Embryonic facial prominence (tissue), 1 donor: ENCODE results near the gene TMEM47.
A peak's percentile ranks its signal among the peaks of the same experiment; 100 is the strongest.

Experiments used
- DNase-seq: peaks from one replicate; pipeline ENCODE4 v3.0.0-alpha.2; 2016; ENCODE audit errors: extremely low spot score

Gene TMEM47

GRCh38 chrX:34656842-34657725 lies at the start of gene TMEM47:
Gene TMEM47 (minus strand): TSS chrX:34657285. CDS start chrX:34657029, 256 bp downstream.
- no peak for DNase-seq

DNA sequence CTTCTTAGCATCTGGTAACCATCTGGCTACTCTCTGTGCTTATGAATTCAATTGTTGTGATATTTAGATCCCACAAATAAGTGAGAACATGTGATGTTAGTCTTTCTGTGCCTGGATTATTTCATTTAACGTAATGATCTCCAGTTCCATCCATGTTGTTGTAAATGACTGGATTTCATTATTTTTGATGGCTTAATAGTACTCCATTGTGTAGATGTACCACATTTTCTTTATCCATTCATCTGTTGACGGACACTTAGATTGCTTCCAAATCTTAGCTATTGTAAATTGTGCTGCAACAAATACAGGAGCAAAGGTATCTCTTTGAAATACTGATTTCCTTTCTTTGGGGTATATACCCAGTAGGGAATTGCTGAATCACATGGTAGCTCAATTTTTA lies 30.0 kb upstream of the TMEM47 start:
- no peak for DNase-seq

DNA sequence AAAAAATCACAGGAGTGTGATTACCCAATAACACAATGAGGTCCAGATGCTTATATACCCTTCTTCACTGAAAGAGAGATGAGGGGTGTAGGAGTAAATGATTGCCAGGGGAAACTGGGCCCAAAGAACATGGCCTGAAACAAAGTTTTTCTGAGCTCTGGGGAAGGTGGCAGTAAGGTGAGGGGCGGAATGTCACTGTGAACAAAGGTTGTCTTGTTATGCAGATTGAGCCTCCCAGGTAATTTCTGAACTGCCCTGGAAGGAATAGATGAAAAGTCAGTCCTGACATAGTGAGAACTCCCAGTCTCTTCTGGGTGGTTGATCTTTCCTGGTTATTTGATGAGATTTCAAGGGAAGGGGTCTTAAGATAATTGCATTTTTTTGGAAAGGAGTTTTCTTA lies 2.5 kb upstream of the TMEM47 start:
- no peak for DNase-seq

DNA sequence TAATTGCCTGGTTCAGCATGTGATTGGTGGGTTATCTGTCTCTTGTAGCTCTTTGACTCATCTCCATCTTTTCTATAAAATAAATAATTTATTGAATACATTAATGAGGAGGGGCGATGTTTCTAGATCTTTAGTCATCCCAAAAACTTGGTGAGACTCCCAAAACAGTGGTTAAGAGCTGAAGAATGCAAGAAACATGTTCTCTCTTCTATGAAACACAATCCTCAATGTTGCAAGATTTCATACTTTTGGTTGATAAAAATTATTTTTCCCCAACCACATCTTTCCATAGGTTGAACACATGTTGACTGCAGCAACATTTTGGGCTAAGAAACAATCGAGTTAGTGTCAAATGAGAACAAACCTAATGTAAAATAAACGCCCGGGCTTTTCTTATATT lies 1.2 kb upstream of the TMEM47 start:
- DNase-seq, result no peak

- DNase-seq, result no peak
These were observed 613 bp upstream of the TMEM47 start for GRCh38 chrX:34657726-34658070.

DNA sequence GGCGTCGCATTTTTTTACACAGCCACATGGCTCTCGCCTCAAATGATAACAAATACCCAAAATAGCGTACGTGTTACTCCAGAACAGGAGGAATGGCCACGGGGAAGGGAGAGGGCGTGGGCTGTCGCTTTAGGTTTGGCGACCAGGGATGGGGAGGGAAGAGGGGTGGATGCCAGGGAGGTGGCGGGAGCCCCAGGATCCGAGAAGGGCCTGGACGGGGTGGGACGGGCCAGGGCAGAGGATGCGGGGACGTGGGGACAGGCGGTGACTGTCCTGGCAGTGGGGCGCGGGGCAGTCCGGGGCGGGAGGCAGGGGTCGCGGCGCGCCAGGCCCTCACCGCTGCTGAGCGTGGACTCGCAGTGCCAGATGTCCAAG lies 631 bp downstream of the TMEM47 start:
- no peak for DNase-seq

DNA sequence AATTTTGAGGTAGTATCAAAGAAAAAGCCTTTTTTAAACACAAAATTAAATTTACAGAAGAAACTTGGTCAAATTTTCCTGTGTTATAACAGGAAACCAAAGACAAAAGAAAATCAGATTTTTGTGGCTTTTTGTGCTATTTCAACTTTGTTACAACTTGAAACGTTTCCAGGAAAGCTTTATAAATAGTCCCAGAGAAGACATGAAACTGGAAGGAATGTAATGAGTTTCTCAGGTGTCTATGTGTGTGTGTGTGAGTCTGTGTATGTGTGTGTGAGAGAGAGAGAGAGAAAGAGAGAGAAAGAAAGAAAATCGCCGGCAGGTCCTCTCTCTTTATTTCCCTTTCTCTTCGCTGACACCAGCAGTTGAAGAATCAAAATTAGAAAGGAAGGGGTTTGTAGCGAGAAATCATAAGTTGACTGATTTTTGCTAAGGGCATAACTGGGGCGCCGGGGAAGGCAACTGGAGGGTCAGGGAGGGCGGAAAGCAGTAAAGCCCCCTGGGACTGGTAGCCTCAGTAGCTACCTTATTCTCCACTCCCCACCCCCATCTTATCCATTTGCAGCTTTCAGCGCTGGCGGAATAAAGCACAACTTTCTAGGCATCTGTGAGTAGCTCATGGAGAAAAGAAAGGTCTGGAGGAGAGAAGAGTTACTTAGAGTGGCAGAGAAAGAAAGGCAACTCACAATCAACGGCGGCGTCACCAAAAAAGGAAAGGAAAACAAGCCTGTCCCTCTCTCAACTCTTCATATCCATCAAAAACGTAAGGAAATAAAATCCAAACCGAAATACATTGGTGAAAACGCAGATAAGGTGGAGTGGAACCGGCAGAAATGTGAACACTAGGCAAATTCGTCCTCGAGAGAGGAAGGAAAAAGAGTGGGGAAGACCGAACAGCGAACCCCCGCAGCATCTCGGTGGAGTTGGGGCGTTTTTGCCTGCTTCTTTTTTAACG lies 1.3 kb downstream of the TMEM47 start:
- no peak for DNase-seq

- DNase-seq, result peak; percentile 29
These were observed 2.2 kb downstream of the TMEM47 start for GRCh38 chrX:34654696-34655490.

GRCh38 chrX:34653811-34654210 lies 3.3 kb downstream of the TMEM47 start:
- no peak for DNase-seq

GRCh38 chrX:34642849-34643248 lies 14.2 kb downstream of the TMEM47 start:
- DNase-seq, result no peak

DNA sequence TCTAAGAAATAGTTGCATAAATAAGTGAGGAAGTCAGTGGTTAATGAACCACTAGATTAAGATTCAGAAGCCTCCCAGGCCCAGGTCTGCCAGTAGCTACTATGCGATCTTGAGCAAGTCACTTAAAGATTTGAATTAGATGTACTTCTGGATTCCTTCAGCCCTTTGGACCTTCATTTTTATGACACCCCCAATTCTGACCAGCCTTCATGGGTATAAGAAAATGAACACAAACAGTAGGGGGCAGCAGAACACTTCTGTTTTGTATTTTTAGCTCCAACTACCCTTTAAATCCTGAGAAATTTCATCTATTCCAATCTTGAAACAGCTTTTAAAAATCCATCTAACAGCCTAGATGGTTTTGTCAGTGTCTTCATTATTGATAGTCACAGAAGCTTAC lies 19.0 kb downstream of the TMEM47 start:
- no peak for DNase-seq

- no peak for DNase-seq
These were observed 22.7 kb downstream of the TMEM47 start for GRCh38 chrX:34634349-34634748.

DNA sequence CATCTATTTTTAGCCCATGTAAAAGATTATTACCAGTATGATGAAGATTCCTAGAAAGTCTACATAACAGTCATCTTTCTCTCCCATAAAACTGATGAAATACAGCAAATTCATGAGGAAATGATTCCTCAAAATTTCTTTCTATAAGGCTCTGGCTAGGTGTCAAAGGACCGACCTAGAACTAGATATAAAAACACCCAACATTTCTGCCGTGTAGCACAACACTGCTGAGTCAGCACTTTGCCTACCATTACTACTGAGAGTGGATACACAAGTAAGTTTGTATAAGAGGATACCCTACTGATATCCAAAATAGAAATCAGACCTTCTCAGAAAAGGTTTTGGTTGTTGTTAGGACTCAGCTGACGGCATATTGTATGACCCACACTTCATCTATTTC lies 24.7 kb downstream of the TMEM47 start:
- no peak for DNase-seq

GRCh38 chrX:34631479-34632220 lies 25.4 kb downstream of the TMEM47 start:
- no peak for DNase-seq

DNA sequence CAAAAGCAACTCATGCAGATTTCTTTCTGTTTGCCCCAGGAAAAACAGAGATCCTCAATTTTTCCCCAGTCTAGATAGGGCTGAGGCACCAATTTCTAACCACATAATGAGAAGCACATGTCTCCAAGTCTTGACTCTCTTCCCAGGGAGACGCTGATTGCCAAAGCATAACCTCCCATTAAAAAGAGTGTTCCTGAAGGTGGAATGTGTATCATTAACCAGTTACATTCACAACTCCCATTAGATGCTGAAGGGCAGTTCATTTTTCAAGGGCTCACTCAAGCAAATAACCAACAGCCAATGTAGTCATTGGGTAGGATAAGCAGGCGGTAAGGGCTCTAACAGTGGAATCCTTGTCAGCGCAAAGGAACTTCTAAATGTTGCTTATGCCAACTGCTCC lies 27.5 kb downstream of the TMEM47 start:
- DNase-seq, result peak; percentile 17

DNA sequence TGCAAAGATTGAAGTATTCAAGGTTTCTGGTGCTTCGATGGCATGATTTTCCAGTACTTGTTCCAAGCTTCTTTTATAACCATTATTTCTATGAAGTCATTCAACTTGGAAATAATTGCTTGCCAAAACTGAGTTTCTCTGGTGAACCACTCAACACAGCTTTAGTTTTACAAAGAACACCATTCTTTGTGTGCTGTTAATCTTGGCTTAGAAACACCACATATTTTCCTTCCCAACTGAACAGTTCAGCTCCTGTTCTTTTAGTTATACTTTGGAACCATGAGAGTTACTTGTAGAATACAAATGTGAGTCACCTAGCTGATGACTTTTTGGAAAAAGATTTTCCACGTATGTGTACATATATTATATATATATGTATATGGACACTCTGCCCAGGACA lies 32.7 kb downstream of the TMEM47 start:
- DNase-seq, result no peak

DNA sequence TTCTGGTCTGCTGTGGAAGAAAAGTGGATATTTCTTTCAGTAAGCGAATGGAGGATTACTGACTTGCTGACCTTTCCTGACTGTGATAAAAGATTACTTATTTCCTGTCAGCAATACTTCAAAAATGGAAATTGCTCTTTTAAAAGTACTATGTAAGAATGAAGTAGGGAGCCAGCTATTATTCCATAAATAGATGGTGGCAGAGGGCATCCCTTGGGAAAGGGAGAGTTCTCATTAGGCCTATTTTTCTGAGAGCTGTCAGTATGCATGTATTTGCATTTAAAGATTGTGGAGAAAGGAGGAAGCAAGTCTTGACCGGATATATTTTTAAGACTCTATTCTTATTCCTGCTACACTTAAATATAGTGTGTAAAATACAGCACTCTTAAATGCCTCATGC lies 37.2 kb downstream of the TMEM47 start:
- no peak for DNase-seq

DNA sequence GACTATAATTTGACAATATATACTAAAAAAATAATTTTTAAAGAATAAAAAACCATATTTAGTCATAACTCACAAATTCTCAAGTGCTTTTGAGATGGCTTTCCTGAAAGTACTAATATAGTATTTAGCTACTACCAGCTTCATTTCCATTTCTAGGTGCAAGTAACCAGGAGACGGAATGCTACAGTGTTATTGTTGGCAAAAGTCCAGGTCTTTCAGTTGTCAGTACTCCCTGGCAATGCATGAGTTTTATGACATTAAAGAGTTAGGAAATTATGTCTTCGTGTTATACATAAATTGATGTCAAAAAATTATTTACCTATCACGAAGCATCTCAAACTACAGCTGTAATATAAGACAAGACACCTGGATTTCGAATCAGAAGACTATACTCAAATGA lies 45.0 kb downstream of the TMEM47 start:
- DNase-seq, result no peak

- no peak for DNase-seq
These were observed 58.7 kb downstream of the TMEM47 start for GRCh38 chrX:34598362-34598761.

GRCh38 chrX:34586936-34587335 lies 70.1 kb downstream of the TMEM47 start:
- no peak for DNase-seq

DNA sequence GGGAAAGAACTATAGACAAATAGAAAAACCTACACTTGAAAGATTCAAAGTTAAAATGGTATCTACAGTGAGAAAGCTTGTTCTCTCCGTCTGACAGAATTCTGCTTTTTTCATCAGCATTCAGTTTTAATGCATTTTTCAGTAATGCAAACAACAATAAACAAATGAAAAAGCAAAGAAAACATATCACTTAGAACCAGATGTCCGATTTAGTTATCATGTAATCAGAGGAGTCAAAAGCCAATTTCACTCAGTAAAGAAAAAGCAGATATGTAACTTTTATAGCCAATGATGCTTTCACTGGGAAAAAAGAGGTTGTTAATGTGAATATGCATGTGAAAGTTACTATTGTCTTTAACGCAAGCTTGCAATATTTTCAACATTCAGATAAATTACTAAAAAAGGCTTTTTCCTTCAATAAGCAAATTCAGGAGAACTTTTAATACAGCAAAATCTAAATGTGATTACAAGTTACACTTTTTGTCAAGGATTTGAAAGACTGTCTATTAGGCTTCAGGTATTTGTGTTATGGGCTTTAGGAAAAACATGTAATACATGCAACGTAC lies 70.7 kb downstream of the TMEM47 start:
- DNase-seq, result no peak
